ENCODE measurements around the gene TGFBR3L. TPM values are rescaled to one million over a fixed set of nuclear protein-coding genes. Genes with fewer than 3 reads are reported as not detected.

TGFBR3L gene
- total and polyA plus RNA-seq, 10 of the 15 experiments (the other 5 are each of a cell fraction or from before 2014, with no cell fraction given), result 0.20 to 0.23 TPM; not detected in 8

DNA sequence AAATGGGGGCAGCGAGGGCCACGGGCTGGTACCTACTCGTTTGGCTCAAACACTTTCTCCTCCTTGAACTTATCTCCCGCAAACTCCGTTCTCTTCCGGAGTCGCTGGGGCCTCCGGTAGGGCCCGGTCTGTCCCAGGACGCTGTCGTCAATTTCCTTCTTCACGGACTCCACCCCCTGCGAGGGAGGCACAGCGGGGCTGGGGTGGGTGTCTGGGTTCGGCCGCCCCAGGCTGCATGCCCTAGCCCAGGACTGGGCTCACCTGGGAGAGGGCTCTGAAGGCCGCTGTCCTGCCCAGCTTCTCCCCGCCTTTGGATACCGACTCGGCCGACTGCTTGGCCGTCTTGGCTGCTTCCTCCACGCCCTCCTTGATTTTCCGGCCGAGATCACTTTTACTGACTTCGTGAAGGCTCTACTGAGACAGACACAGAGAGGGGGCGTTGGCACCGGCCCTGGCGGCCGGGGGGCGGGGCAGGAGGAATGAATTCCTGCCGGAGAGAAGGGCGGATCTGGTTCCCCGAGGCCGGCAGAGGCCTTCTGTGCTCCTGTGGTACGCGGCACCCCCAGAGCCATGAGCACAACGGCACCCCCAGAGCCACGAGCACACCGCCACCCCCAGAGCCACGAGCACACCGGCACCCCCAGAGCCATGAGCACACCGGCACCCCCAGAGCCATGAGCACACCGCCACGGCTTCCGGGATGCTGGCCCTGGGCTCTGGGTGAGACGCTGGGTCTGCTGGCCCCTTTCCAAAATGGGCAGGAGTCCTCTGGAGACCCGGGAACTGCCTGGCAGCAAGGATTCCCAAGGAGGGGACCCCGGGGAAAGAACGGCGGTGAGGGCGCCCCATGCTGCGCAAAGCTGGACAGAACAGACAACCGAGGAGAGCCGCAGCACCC is 19.4 kb downstream of the TGFBR3L start:
- FAIRE-seq (no peak), DNase-seq (ENCODE audit: low read depth, low spot score) (no peak), ATAC-seq (no peak)
- Histone ChIP-seq H3K27ac (ENCODE audit: control insufficient read depth, insufficient read depth) (no peak overlapping the region), H3K4me1 (ENCODE audit: control insufficient read depth, insufficient read depth, low read length) (no peaks in the 10 kb centered on the region; the same call in 1 of the 2 replicates), H3K36me3 (ENCODE audit: control insufficient read depth in 2 of 2, insufficient read depth in 2 of 2, low read length in 1 of 2) (peaks cover 13 to 43% of the 10 kb centered on the region in 2 experiments; a peak in 3 of 4 replicates), H4K20me1 (ENCODE audit: control insufficient read depth, insufficient read depth) (no peaks in the 10 kb centered on the region), H3K27me3 (replicated peaks in 1 of 2; ENCODE audit: control insufficient read depth in 2 of 2, insufficient read depth in 2 of 2, low read length in 1 of 2) (no peaks in the 10 kb centered on the region), H3K4me3 (no peak overlapping the region), H3K9ac (ENCODE audit: control insufficient read depth, insufficient read depth, low read length) (no peak overlapping the region), H3K4me2 (ENCODE audit: control insufficient read depth, insufficient read depth) (no peak overlapping the region), H3K79me2 (ENCODE audit: control insufficient read depth, insufficient read depth, low read length) (no peaks in the 10 kb centered on the region), H2AFZ (ENCODE audit: control insufficient read depth, low read depth, low read length) (no peak overlapping the region), H3K9me3 (replicated peaks; ENCODE audit: control insufficient read depth, insufficient read depth, low read length) (no peaks in the 10 kb centered on the region)
- in situ Hi-C loops (cut with MboI), result no loop called here
- intact Hi-C loops (cut with micrococcal nuclease; ENCODE audit: unreplicated experiment), result no loop called here
- no TSS peak for BruUV-seq (replicated peaks)
- ChIA-PET CTCF (no interaction called here), SMC1A (ENCODE audit: uncharacterized antibody, unreplicated experiment) (no interaction called here), RAD21 (ENCODE audit: unreplicated experiment) (no interaction called here), POLR2A (no interaction called here)
- TF ChIP-seq NFYA (IDR thresholded peaks at IDR 0.05; ENCODE audit: borderline replicate concordance, low read depth, low read length), result no peak
- TF ChIP-seq ZNF384 (IDR thresholded peaks at IDR 0.05; ENCODE audit: borderline replicate concordance, low read depth, low read length), result no peak
- TF ChIP-seq RUNX3 (IDR thresholded peaks at IDR 0.05; ENCODE audit: low read length), result no peak
- no peak for TF ChIP-seq SREBF2 (IDR thresholded peaks at IDR 0.05; ENCODE audit: low read length)
- no peak for TF ChIP-seq GATAD2B (conservative IDR thresholded peaks at IDR 0.05; ENCODE audit: low read depth)
- no peak for TF ChIP-seq BACH1 (IDR thresholded peaks at IDR 0.05; ENCODE audit: borderline replicate concordance)
- TF ChIP-seq, protein P1, sequence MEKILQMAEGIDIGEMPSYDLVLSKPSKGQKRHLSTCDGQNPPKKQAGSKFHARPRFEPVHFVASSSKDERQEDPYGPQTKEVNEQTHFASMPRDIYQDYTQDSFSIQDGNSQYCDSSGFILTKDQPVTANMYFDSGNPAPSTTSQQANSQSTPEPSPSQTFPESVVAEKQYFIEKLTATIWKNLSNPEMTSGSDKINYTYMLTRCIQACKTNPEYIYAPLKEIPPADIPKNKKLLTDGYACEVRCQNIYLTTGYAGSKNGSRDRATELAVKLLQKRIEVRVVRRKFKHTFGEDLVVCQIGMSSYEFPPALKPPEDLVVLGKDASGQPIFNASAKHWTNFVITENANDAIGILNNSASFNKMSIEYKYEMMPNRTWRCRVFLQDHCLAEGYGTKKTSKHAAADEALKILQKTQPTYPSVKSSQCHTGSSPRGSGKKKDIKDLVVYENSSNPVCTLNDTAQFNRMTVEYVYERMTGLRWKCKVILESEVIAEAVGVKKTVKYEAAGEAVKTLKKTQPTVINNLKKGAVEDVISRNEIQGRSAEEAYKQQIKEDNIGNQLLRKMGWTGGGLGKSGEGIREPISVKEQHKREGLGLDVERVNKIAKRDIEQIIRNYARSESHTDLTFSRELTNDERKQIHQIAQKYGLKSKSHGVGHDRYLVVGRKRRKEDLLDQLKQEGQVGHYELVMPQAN (conservative IDR thresholded peaks at IDR 0.05), result no peak
- TF ChIP-seq ZNF24 (IDR thresholded peaks at IDR 0.05), result no peak
- TF ChIP-seq, protein P2, sequence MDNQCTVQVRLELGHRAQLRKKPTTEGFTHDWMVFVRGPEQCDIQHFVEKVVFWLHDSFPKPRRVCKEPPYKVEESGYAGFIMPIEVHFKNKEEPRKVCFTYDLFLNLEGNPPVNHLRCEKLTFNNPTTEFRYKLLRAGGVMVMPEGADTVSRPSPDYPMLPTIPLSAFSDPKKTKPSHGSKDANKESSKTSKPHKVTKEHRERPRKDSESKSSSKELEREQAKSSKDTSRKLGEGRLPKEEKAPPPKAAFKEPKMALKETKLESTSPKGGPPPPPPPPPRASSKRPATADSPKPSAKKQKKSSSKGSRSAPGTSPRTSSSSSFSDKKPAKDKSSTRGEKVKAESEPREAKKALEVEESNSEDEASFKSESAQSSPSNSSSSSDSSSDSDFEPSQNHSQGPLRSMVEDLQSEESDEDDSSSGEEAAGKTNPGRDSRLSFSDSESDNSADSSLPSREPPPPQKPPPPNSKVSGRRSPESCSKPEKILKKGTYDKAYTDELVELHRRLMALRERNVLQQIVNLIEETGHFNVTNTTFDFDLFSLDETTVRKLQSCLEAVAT (IDR thresholded peaks at IDR 0.05), result no peak
- no peak for TF ChIP-seq KAT2A (conservative IDR thresholded peaks at IDR 0.05; ENCODE audit: control insufficient read depth, low read depth, low read length)
- WGBS (ENCODE audit: insufficient coverage, insufficient replicate concordance, low lambda C conversion rate, missing lambda C conversion rate), result 95% methylated on average over 40 of the region's 55 CpGs

Measured in GM12878 (cell line).